Thoracic aorta (tissue), 2 donors: ENCODE data around the gene EXOC4. TPM values are rescaled to one million over a fixed set of nuclear protein-coding genes. Genes with fewer than 3 reads are reported as not detected.

ENCODE experiments used
- ATAC-seq: fragments of 150-250 bp; one replicate; pipeline ENCODE4 v1.8.0; 2017; ENCODE audit warnings: low read depth; ENCODE audit not compliant: insufficient number of reproducible peaks, low FRiP score
- DNase-seq: peaks from one replicate; pipeline ENCODE4 v3.0.0-alpha.2; 2020; ENCODE audit warnings: low spot score
- H3K27ac ChIP-seq, 2 donors: fragments of 200-600 bp; sonication (generic); 1 replicate in 1 of 2; 2 replicates in 1 of 2; pipeline ENCODE4 v1.5.1; 2016; ENCODE audit warnings: mild to moderate bottlenecking in 2 of 2, moderate library complexity in 2 of 2
- H3K27me3 ChIP-seq: fragments of 200-600 bp; sonication (generic); replicated peaks from 2 replicates; pipeline ENCODE4 v1.6.0; 2016; ENCODE audit warnings: mild to moderate bottlenecking; ENCODE audit not compliant: insufficient read depth
- H3K36me3 ChIP-seq: fragments of 200-600 bp; sonication (generic); one replicate; pipeline ENCODE4 v1.5.1; 2016
- H3K4me1 ChIP-seq, 2 donors: fragments of 200-600 bp; sonication (generic); 1 replicate in 1 of 2; 2 replicates in 1 of 2; pipeline versions ENCODE4 v1.5.1 to v1.6.0; 2016; ENCODE audit warnings: low read depth in 2 of 2, mild to moderate bottlenecking in 1 of 2; ENCODE audit not compliant: control insufficient read depth in 1 of 2
- H3K4me3 ChIP-seq: fragments of 200-600 bp; sonication (generic); 2 replicates; pipeline ENCODE4 v1.5.1; 2016; ENCODE audit warnings: mild to moderate bottlenecking
- H3K9me3 ChIP-seq: fragments of 200-600 bp; sonication (generic); 2 replicates; pipeline ENCODE4 v1.5.1; 2016
- CTCF ChIP-seq: fragments of 200-600 bp; sonication (generic); IDR thresholded peaks from one replicate; pipeline ENCODE4 v1.5.1; 2019; ENCODE audit warnings: antibody characterized with exemption
- total RNA-seq, 2 donors: library from RNA; depleted of rRNA; stranded (reverse); fragments of >200 nt; gene quantifications; one replicate each; pipeline versions ENCODE4 v1.1.0 to v1.2.3, GENCODE V29; 2016

The EXOC4 gene
- total RNA-seq, 2 donors from 2014 or later, result 65.3 to 72.8 TPM

- Histone ChIP-seq H3K4me1 (no peaks in the 10 kb centered on the region), H3K9me3 (no peaks in the 10 kb centered on the region), H3K27ac (no peak overlapping the region), H3K4me3 (no peak overlapping the region), H3K27me3 (no peaks in the 10 kb centered on the region), H3K36me3 (no peaks in the 10 kb centered on the region)
- no peak for TF ChIP-seq CTCF
- no peak for ATAC-seq
- DNase-seq, result no peak
These were observed 332.2 kb downstream of the EXOC4 start for GRCh38 chr7:133584956-133585668.

- DNase-seq, result no peak
- no peak overlapping the region for H3K4me3 ChIP-seq
- ATAC-seq, result no peak
- H3K9me3 ChIP-seq, result no peaks in the 10 kb centered on the region
- H3K4me1 ChIP-seq, result no peaks in the 10 kb centered on the region
- H3K36me3 ChIP-seq, result no peaks in the 10 kb centered on the region
- TF ChIP-seq CTCF, result no peak
- H3K27ac ChIP-seq, result no peak overlapping the region
- no peaks in the 10 kb centered on the region for H3K27me3 ChIP-seq
These were observed 333.4 kb downstream of the EXOC4 start for GRCh38 chr7:133586253-133586652.

GRCh38 chr7:133587903-133588302 lies 335.0 kb downstream of the EXOC4 start:
- H3K9me3 ChIP-seq, result no peaks in the 10 kb centered on the region
- H3K4me3 ChIP-seq, result no peak overlapping the region
- H3K27ac ChIP-seq, result no peak overlapping the region
- DNase-seq, result no peak
- TF ChIP-seq CTCF, result no peak
- no peak for ATAC-seq
- H3K27me3 ChIP-seq, result no peaks in the 10 kb centered on the region
- H3K36me3 ChIP-seq, result no peaks in the 10 kb centered on the region
- no peaks in the 10 kb centered on the region for H3K4me1 ChIP-seq

- H3K4me3 ChIP-seq, result no peak overlapping the region
- TF ChIP-seq CTCF, result no peak
- no peak overlapping the region for H3K27ac ChIP-seq
- ATAC-seq, result no peak
- no peak for DNase-seq
- no peaks in the 10 kb centered on the region for H3K9me3 ChIP-seq
- no peaks in the 10 kb centered on the region for H3K36me3 ChIP-seq
- no peaks in the 10 kb centered on the region for H3K4me1 ChIP-seq
- H3K27me3 ChIP-seq, result no peaks in the 10 kb centered on the region
These were observed 337.9 kb downstream of the EXOC4 start for GRCh38 chr7:133590795-133591194.

GRCh38 chr7:133591704-133592340 lies 338.9 kb downstream of the EXOC4 start:
- Histone ChIP-seq H3K27me3 (no peaks in the 10 kb centered on the region), H3K27ac (no peak overlapping the region), H3K4me1 (no peaks in the 10 kb centered on the region), H3K4me3 (no peak overlapping the region), H3K9me3 (no peaks in the 10 kb centered on the region), H3K36me3 (no peaks in the 10 kb centered on the region)
- ATAC-seq (no peak), DNase-seq (no peak)
- no peak for TF ChIP-seq CTCF
